Panc1 (cell line): ENCODE measurements around the gene CD99.
"Not testable (repeated sequence)": the region's sequence is repeated elsewhere in the genome, so short reads cannot be mapped to it uniquely, and the experiment has no call there.

Experiments used
- POLR2AphosphoS5 ChIP-seq: IDR thresholded peaks from 2 replicates; pipeline ENCODE4 v1.6.1; 2012; ENCODE audit warnings: mild to moderate bottlenecking, low read depth, low read length, moderate library complexity
- SIN3A ChIP-seq: IDR thresholded peaks from 2 replicates; pipeline ENCODE4 v1.6.1; 2012; ENCODE audit warnings: low read depth, mild to moderate bottlenecking, low read length, moderate library complexity, borderline replicate concordance; ENCODE audit not compliant: insufficient read depth
- TCF7L2 ChIP-seq: IDR thresholded peaks from 2 replicates; pipeline ENCODE4 v1.6.1; 2011; ENCODE audit warnings: mild to moderate bottlenecking, low read depth, low read length, inconsistent platforms
- TF ChIP-seq, protein P1 (sequence below): fragments of 450-650 bp; IDR thresholded peaks from 2 replicates; pipeline ENCODE4 v1.5.1; 2017; ENCODE audit warnings: mild to moderate bottlenecking
- TF ChIP-seq, protein P2 (sequence below), 2 experiments: IDR thresholded peaks; 2 replicates each; pipeline ENCODE4 v1.6.1; 2011 to 2012; ENCODE audit warnings: low read depth in 2 of 2, control low read depth in 1 of 2, low read length in 1 of 2, mild to moderate bottlenecking in 1 of 2, moderate library complexity in 1 of 2; ENCODE audit not compliant: insufficient read depth in 1 of 2

DNA sequence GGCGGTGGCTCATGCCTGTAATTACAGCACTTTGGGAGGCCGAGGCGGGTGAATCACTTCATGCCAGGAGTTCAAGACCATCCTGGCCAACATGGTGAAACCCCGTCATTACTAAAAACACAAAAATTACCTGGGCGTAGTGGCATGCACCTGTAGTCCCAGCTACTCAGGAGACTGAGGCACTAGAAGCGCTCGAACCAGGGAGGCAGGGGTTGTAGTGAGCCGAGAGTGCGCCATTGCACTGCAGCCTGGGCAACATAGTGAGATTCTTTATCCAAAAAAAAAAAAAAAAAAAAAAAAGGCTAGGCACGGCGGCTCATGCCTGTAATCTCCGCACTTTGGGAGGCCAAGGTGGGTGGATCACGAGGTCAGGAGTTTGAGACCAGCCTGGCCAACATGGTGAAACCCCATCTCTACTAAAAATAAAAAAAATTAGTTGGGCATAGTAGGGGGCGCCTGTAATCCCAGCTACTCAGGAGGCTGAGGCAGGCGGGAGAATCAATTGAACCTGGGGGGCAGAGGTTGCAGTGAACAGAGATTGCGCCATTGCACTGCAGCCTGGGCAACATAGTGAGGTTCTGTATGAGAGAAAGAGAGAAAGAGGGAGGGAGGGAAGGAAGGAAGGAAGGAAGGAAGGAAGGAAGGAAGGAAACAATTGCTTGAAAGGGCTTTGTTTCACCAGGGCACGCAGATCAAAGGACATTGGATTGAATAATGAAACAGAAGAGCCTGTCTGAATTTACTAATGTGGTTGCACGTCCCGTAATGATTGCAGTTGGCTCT lies 73.9 kb downstream of the CD99 start:
- TF ChIP-seq, protein P1, sequence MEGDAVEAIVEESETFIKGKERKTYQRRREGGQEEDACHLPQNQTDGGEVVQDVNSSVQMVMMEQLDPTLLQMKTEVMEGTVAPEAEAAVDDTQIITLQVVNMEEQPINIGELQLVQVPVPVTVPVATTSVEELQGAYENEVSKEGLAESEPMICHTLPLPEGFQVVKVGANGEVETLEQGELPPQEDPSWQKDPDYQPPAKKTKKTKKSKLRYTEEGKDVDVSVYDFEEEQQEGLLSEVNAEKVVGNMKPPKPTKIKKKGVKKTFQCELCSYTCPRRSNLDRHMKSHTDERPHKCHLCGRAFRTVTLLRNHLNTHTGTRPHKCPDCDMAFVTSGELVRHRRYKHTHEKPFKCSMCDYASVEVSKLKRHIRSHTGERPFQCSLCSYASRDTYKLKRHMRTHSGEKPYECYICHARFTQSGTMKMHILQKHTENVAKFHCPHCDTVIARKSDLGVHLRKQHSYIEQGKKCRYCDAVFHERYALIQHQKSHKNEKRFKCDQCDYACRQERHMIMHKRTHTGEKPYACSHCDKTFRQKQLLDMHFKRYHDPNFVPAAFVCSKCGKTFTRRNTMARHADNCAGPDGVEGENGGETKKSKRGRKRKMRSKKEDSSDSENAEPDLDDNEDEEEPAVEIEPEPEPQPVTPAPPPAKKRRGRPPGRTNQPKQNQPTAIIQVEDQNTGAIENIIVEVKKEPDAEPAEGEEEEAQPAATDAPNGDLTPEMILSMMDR = not testable (repeated sequence)
- not testable (repeated sequence) for TF ChIP-seq SIN3A, POLR2AphosphoS5, TCF7L2
- TF ChIP-seq, protein P2, sequence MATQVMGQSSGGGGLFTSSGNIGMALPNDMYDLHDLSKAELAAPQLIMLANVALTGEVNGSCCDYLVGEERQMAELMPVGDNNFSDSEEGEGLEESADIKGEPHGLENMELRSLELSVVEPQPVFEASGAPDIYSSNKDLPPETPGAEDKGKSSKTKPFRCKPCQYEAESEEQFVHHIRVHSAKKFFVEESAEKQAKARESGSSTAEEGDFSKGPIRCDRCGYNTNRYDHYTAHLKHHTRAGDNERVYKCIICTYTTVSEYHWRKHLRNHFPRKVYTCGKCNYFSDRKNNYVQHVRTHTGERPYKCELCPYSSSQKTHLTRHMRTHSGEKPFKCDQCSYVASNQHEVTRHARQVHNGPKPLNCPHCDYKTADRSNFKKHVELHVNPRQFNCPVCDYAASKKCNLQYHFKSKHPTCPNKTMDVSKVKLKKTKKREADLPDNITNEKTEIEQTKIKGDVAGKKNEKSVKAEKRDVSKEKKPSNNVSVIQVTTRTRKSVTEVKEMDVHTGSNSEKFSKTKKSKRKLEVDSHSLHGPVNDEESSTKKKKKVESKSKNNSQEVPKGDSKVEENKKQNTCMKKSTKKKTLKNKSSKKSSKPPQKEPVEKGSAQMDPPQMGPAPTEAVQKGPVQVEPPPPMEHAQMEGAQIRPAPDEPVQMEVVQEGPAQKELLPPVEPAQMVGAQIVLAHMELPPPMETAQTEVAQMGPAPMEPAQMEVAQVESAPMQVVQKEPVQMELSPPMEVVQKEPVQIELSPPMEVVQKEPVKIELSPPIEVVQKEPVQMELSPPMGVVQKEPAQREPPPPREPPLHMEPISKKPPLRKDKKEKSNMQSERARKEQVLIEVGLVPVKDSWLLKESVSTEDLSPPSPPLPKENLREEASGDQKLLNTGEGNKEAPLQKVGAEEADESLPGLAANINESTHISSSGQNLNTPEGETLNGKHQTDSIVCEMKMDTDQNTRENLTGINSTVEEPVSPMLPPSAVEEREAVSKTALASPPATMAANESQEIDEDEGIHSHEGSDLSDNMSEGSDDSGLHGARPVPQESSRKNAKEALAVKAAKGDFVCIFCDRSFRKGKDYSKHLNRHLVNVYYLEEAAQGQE (IDR thresholded peaks at IDR 0.05; ENCODE audit: insufficient read depth in 1 of 2, low read depth in 2 of 2, low read length in 1 of 2) = not testable (repeated sequence)
